Measurements from ENCODE around the gene CDC14C. TPM values are rescaled to one million over a fixed set of nuclear protein-coding genes. Genes with fewer than 3 reads are reported as not detected.
A peak's percentile ranks its signal among the peaks of the same experiment; 100 is the strongest.

Gene CDC14C
- total RNA-seq, 3 donors from 2014 or later, result not detected

DNA sequence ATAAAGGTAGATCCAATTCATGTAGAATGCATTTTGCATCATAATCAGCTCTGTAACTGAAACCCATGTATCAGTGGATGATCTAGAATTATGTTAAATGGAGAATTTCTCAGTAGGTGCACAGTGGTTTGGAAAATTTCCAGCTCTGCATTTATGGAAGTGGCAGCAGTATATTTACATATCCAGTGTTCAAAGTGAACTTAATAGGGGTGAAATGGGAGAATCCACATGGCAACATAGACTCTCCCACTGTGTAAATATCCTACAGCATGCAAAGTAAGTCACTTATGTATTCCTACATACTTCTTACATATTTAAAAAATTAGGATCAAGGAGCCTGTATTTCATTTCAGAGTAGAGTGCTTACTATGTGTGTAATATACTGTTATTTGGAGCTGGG, 35.3 kb downstream of the CDC14C start:
- Histone ChIP-seq H3K9me3 (no peaks in the 10 kb centered on the region), H3K4me3 (no peak overlapping the region), H3K4me1 (ENCODE audit: low read depth) (no peaks in the 10 kb centered on the region), H3K36me3 (ENCODE audit: low read depth) (no peaks in the 10 kb centered on the region)
- DNase-seq, result no peak
- ATAC-seq, result no peak
- intact Hi-C loops (cut with DNase I, micrococcal nuclease), result no loop called here
- TF ChIP-seq, protein P1, sequence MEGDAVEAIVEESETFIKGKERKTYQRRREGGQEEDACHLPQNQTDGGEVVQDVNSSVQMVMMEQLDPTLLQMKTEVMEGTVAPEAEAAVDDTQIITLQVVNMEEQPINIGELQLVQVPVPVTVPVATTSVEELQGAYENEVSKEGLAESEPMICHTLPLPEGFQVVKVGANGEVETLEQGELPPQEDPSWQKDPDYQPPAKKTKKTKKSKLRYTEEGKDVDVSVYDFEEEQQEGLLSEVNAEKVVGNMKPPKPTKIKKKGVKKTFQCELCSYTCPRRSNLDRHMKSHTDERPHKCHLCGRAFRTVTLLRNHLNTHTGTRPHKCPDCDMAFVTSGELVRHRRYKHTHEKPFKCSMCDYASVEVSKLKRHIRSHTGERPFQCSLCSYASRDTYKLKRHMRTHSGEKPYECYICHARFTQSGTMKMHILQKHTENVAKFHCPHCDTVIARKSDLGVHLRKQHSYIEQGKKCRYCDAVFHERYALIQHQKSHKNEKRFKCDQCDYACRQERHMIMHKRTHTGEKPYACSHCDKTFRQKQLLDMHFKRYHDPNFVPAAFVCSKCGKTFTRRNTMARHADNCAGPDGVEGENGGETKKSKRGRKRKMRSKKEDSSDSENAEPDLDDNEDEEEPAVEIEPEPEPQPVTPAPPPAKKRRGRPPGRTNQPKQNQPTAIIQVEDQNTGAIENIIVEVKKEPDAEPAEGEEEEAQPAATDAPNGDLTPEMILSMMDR (IDR thresholded peaks at IDR 0.05), result no peak

DNA sequence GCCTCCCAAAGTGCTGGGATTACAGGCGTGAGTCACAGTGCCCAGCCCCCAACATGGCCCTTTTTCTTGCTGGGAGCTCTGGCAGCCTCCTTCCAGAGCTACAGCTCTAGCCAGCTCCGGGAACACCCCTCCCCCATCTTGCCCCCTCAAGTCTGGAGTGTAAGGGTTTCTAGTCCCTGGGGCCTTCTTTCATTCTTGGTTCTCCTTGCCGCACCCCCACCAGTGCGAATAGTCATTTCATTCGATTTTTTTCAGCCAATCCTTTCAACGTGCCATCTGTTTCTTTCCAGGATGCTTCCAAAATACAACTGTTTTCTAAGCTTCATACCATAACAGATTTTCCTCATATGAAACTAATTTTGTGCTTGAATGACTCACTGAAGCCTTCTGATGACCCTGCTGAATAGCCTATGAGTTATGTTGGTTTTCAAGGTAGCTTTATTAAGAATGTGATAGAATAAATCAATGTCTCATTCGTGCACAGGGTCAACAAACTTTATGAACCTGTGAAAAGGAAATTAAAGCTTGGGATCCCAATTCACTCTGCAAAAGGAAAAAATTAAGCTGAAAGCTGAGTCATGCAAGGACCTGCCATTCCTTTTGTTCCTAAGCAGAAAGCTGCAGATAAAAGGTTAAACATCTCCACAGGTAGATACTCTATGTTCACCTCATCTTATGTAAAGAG, 38.6 kb downstream of the CDC14C start:
- ATAC-seq (no peak), DNase-seq (no peak)
- no peaks in the 10 kb centered on the region for H3K36me3 ChIP-seq (ENCODE audit: low read depth)
- intact Hi-C loops (cut with DNase I, micrococcal nuclease), result no loop called here
- TF ChIP-seq, protein P1 (IDR thresholded peaks at IDR 0.05), result no peak
- H3K9me3 ChIP-seq, result no peaks in the 10 kb centered on the region
- H3K4me3 ChIP-seq, result no peak overlapping the region
- H3K4me1 ChIP-seq (ENCODE audit: low read depth), result no peaks in the 10 kb centered on the region

GRCh38 chr7:48964074-48964473, 39.7 kb downstream of the CDC14C start:
- DNase-seq, result peak in 1 of 3 donors; percentile 17
- Histone ChIP-seq H3K36me3 (ENCODE audit: low read depth) (no peaks in the 10 kb centered on the region), H3K9me3 (no peaks in the 10 kb centered on the region), H3K4me3 (no peak overlapping the region), H3K4me1 (ENCODE audit: low read depth) (no peaks in the 10 kb centered on the region)
- TF ChIP-seq, protein P1 (IDR thresholded peaks at IDR 0.05), result no peak
- intact Hi-C loops (cut with DNase I, micrococcal nuclease), result no loop called here
- ATAC-seq, result no peak

GRCh38 chr7:48971173-48971572, 46.8 kb downstream of the CDC14C start:
- TF ChIP-seq, protein P1 (IDR thresholded peaks at IDR 0.05), result no peak
- Histone ChIP-seq H3K9me3 (no peaks in the 10 kb centered on the region), H3K36me3 (ENCODE audit: low read depth) (no peaks in the 10 kb centered on the region), H3K4me1 (ENCODE audit: low read depth) (no peaks in the 10 kb centered on the region), H3K4me3 (no peak overlapping the region)
- ATAC-seq (no peak), DNase-seq (no peak)
- intact Hi-C loops (cut with DNase I, micrococcal nuclease), result no loop called here

GRCh38 chr7:48976253-48976652, 51.9 kb downstream of the CDC14C start:
- DNase-seq (no peak), ATAC-seq (no peak)
- Histone ChIP-seq H3K36me3 (ENCODE audit: low read depth) (no peaks in the 10 kb centered on the region), H3K4me1 (ENCODE audit: low read depth) (no peaks in the 10 kb centered on the region), H3K4me3 (no peak overlapping the region), H3K9me3 (no peaks in the 10 kb centered on the region)
- TF ChIP-seq, protein P1 (IDR thresholded peaks at IDR 0.05), result no peak
- intact Hi-C loops (cut with DNase I, micrococcal nuclease), result no loop called here

GRCh38 chr7:48976850-48977249, 52.5 kb downstream of the CDC14C start:
- no peak for ATAC-seq
- H3K4me3 ChIP-seq, result no peak overlapping the region
- TF ChIP-seq, protein P1 (IDR thresholded peaks at IDR 0.05), result no peak
- no peaks in the 10 kb centered on the region for H3K36me3 ChIP-seq (ENCODE audit: low read depth)
- intact Hi-C loops (cut with DNase I, micrococcal nuclease), result no loop called here
- no peaks in the 10 kb centered on the region for H3K9me3 ChIP-seq
- no peaks in the 10 kb centered on the region for H3K4me1 ChIP-seq (ENCODE audit: low read depth)
- no peak for DNase-seq
